CD4-positive, alpha-beta T cell (primary cell): Measurements from ENCODE around the gene DTX3. TPM values are rescaled to one million over a fixed set of nuclear protein-coding genes. Genes with fewer than 3 reads are reported as not detected.

Experiments used
- ATAC-seq: fragments of 200-7000 bp; cut with Tn5 transposase; one replicate; pipeline ENCODE4 v1.10.0; 2022; ENCODE audit warnings: mild to moderate bottlenecking; ENCODE audit not compliant: poor library complexity
- CTCF ChIA-PET: fragments of 350-600 bp; sonication (Branson Sonifier 250); formaldehyde crosslinking; loops from one replicate; lab custom pipeline; 2021; ENCODE audit warnings: antibody characterized with exemption, inconsistent platforms; lab: Charles Lee
- POLR2A ChIA-PET: fragments of 350-600 bp; sonication (Branson Sonifier 250); formaldehyde crosslinking; loops from one replicate; lab custom pipeline; 2021; ENCODE audit warnings: antibody characterized with exemption, inconsistent platforms; lab: Charles Lee
- DNase-seq, 14 experiments: peaks; one replicate each; pipeline ENCODE4 v3.0.0-alpha.2; 2013 to 2020; ENCODE audit warnings: mixed read lengths in 2 of 14
- H3K27ac ChIP-seq, 2 donors: one replicate each; pipeline versions ENCODE4 v1.5.1 to v1.7.0; 2013; ENCODE audit warnings: low read length in 2 of 2, low read depth in 1 of 2, mild to moderate bottlenecking in 1 of 2
- H3K27me3 ChIP-seq, 2 experiments: 1 replicate in 1 of 2; 2 replicates in 1 of 2; pipeline versions ENCODE4 v1.6.1 to v1.7.0; 2013; ENCODE audit warnings: low read length in 2 of 2, control low read depth in 1 of 2, mild to moderate bottlenecking in 1 of 2, moderate library complexity in 1 of 2; ENCODE audit not compliant: insufficient read depth in 2 of 2, control insufficient read depth in 1 of 2
- H3K36me3 ChIP-seq: one replicate; pipeline ENCODE4 v1.6.1; 2013; ENCODE audit warnings: low read length, control low read depth; ENCODE audit not compliant: insufficient read depth
- H3K4me1 ChIP-seq: one replicate; pipeline ENCODE4 v1.6.1; 2013; ENCODE audit warnings: low read length, control low read depth; ENCODE audit not compliant: insufficient read depth
- H3K4me3 ChIP-seq: one replicate; pipeline ENCODE4 v1.5.1; 2013; ENCODE audit warnings: mild to moderate bottlenecking, low read length, moderate library complexity
- H3K9me3 ChIP-seq, 2 experiments: 1 replicate in 1 of 2; 2 replicates in 1 of 2; pipeline versions ENCODE4 v1.6.1 to v1.7.0; 2013; ENCODE audit warnings: low read length in 2 of 2, mild to moderate bottlenecking in 2 of 2, control low read depth in 1 of 2, moderate library complexity in 1 of 2; ENCODE audit not compliant: control insufficient read depth in 1 of 2, insufficient read depth in 1 of 2
- H3K27ac Mint-ChIP-seq: one replicate; pipeline ENCODE4 v1.8.0; 2020; ENCODE audit warnings: mixed read lengths
- H3K27me3 Mint-ChIP-seq: one replicate; pipeline ENCODE4 v1.8.0; 2021; ENCODE audit warnings: mixed read lengths
- H3K36me3 Mint-ChIP-seq: one replicate; pipeline ENCODE4 v1.8.0; 2021; ENCODE audit warnings: low read depth, mixed read lengths
- H3K4me1 Mint-ChIP-seq: one replicate; pipeline ENCODE4 v1.8.0; 2021; ENCODE audit warnings: low read depth, mixed read lengths
- H3K4me3 Mint-ChIP-seq: one replicate; pipeline ENCODE4 v1.8.0; 2020; ENCODE audit warnings: mild to moderate bottlenecking, mixed read lengths
- H3K9me3 Mint-ChIP-seq: one replicate; pipeline ENCODE4 v1.8.0; 2020; ENCODE audit warnings: mixed read lengths
- intact Hi-C, 2 experiments: fragments of 100-400 bp; cut with DNase I in 1 of 2; cut with micrococcal nuclease in 1 of 2; formaldehyde crosslinking; loops; one replicate each; pipeline versions ENCODE4 v1.15.1 to v1.9.0; 2023 to 2025; cut with DNase I, micrococcal nuclease
- total RNA-seq, 174 experiments: library from RNA in 2 of 174; stranded (reverse) in 2 of 174; gene quantifications; one replicate each; pipeline ENCODE4 v1.2.3 and lab custom pipeline; 2021 to 2026
- TF ChIP-seq, protein P1 (sequence below): fragments of 200-600 bp; IDR thresholded peaks from one replicate; pipeline ENCODE4 v1.8.0; 2022; ENCODE audit warnings: antibody characterized with exemption, mild to moderate bottlenecking

DTX3 gene
- total RNA-seq, 2 experiments from 2014 or later = 28.6 to 29.4 TPM

- Histone ChIP-seq H3K4me1 (peaks cover 41% of the 10 kb centered on the region), H3K9me3 (peaks cover 0 to 23% of the 10 kb centered on the region in 2 experiments), H3K27ac (no peak overlapping the region), H3K27me3 (peaks cover 93 to 98% of the 10 kb centered on the region in 2 experiments), H3K4me3 (no peak overlapping the region), H3K36me3 (no peaks in the 10 kb centered on the region)
- ChIA-PET CTCF (interaction anchor here (1.4 kb wide), 1 partner anchor 41 kb away, joined by 3 read pairs; no protein-coding TSS in a partner anchor), POLR2A (no interaction called here)
- Mint-ChIP-seq H3K4me3 (no peak overlapping the region), H3K27me3 (peaks cover 98% of the 10 kb centered on the region), H3K9me3 (no peaks in the 10 kb centered on the region), H3K36me3 (no peaks in the 10 kb centered on the region), H3K27ac (no peak overlapping the region), H3K4me1 (peaks cover 40% of the 10 kb centered on the region)
- ATAC-seq = no peak
- TF ChIP-seq, protein P1, sequence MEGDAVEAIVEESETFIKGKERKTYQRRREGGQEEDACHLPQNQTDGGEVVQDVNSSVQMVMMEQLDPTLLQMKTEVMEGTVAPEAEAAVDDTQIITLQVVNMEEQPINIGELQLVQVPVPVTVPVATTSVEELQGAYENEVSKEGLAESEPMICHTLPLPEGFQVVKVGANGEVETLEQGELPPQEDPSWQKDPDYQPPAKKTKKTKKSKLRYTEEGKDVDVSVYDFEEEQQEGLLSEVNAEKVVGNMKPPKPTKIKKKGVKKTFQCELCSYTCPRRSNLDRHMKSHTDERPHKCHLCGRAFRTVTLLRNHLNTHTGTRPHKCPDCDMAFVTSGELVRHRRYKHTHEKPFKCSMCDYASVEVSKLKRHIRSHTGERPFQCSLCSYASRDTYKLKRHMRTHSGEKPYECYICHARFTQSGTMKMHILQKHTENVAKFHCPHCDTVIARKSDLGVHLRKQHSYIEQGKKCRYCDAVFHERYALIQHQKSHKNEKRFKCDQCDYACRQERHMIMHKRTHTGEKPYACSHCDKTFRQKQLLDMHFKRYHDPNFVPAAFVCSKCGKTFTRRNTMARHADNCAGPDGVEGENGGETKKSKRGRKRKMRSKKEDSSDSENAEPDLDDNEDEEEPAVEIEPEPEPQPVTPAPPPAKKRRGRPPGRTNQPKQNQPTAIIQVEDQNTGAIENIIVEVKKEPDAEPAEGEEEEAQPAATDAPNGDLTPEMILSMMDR = no peak
- intact Hi-C loops = loop anchor here in 1 of 2 experiments (5.0 kb wide), 1 partner anchor 118 kb away; no protein-coding TSS in a partner anchor
- no peak for DNase-seq
These were observed 20.0 kb downstream of the DTX3 start for GRCh38 chr12:57624441-57625220.

DNA sequence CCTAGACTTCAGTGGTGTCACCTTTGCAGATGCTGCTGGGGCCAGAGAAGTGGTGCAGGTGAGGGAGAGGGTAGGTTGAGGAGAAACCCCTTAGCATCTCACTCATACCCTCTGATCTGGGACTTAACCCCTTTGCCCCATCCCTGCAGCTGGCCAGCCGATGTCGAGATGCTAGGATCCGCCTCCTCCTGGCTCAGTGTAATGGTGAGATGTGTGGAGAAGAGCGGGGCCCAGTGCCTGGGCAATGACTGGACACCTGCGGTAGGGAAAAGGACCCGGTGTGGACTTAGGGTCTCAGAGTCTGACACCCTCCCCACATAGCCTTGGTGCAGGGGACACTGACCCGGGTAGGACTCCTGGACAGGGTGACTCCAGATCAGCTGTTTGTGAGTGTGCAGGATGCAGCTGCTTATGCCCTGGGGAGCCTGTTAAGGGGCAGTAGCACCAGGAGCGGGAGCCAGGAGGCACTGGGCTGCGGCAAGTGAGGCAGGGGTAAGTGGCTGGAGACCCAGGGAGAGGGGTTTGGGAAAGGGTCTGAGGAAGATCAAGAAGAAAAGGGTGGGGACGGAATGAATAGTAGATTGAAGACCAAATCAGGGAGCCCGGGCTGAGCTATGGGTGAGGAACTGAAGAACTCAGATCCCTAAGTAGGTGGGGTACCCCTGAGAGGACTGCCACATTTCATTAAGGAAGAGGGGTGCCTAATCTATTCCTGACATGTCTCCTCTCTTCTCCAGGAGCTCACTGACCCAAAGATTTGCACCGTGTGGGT lies 20.8 kb downstream of the DTX3 start:
- Histone ChIP-seq H3K27me3 (peaks cover 91 to 96% of the 10 kb centered on the region in 2 experiments), H3K27ac (no peak overlapping the region), H3K9me3 (peaks cover 0 to 23% of the 10 kb centered on the region in 2 experiments), H3K4me3 (no peak overlapping the region), H3K36me3 (no peaks in the 10 kb centered on the region), H3K4me1 (peaks cover 33% of the 10 kb centered on the region)
- ATAC-seq = no peak
- intact Hi-C loops = loop anchor here in 1 of 2 experiments (5.0 kb wide), 1 partner anchor 117 kb away; no protein-coding TSS in a partner anchor
- H3K27ac Mint-ChIP-seq = no peak overlapping the region
- H3K4me1 Mint-ChIP-seq = peaks cover 33% of the 10 kb centered on the region
- H3K9me3 Mint-ChIP-seq = no peaks in the 10 kb centered on the region
- CTCF ChIA-PET = interaction anchor here (1.4 kb wide), 1 partner anchor 42 kb away, joined by 3 read pairs; no protein-coding TSS in a partner anchor
- DNase-seq = peak in 1 of 14 experiments; percentile 10
- no peaks in the 10 kb centered on the region for H3K36me3 Mint-ChIP-seq
- peaks cover 98% of the 10 kb centered on the region for H3K27me3 Mint-ChIP-seq
- POLR2A ChIA-PET = no interaction called here
- H3K4me3 Mint-ChIP-seq = no peak overlapping the region
- TF ChIP-seq, protein P1 = no peak

GRCh38 chr12:57626111-57626920 lies 21.7 kb downstream of the DTX3 start:
- H3K27me3 ChIP-seq = peaks cover 89 to 95% of the 10 kb centered on the region in 2 experiments
- Mint-ChIP-seq H3K27ac (no peak overlapping the region), H3K27me3 (peaks cover 98% of the 10 kb centered on the region), H3K36me3 (no peaks in the 10 kb centered on the region), H3K4me1 (peaks cover 24% of the 10 kb centered on the region), H3K9me3 (no peaks in the 10 kb centered on the region), H3K4me3 (no peak overlapping the region)
- intact Hi-C loops = loop anchor here in 1 of 2 experiments (5.0 kb wide), 1 partner anchor 116 kb away; no protein-coding TSS in a partner anchor
- H3K4me1 ChIP-seq = peaks cover 24% of the 10 kb centered on the region
- ATAC-seq (no peak), DNase-seq (peak in 1 of 14 experiments; percentile 5)
- H3K4me3 ChIP-seq = no peak overlapping the region
- TF ChIP-seq, protein P1 = no peak
- no peaks in the 10 kb centered on the region for H3K36me3 ChIP-seq
- no peak overlapping the region for H3K27ac ChIP-seq
- CTCF ChIA-PET = interaction anchor here (1.3 kb wide), 1 partner anchor 43 kb away, joined by 6 read pairs; no protein-coding TSS in a partner anchor
- H3K9me3 ChIP-seq = peaks cover 0 to 14% of the 10 kb centered on the region in 2 experiments
- POLR2A ChIA-PET = no interaction called here
